Pancreas (tissue), 10 donors: ENCODE results near the gene SHC3. TPM values are rescaled to one million over a fixed set of nuclear protein-coding genes. Genes with fewer than 3 reads are reported as not detected.

ENCODE experiments used
- ATAC-seq, 4 donors: fragments of 200-7000 bp; cut with Tn5 transposase; one replicate each; pipeline versions ENCODE4 v1.8.0 to v1.9.1; 2020; ENCODE audit warnings: mild to moderate bottlenecking in 4 of 4, moderate library complexity in 4 of 4
- DNase-seq, 6 donors: peaks; one replicate each; pipeline ENCODE4 v3.0.0-alpha.2; 2020
- FAIRE-seq: peaks from 2 replicates; lab custom pipeline; 2012; peaks lifted over from hg19 to GRCh38; lab: Jason Lieb, UNC
- H3K27ac ChIP-seq, 4 donors: fragments of 200-600 bp; sonication (generic); 1 replicate in 3 of 4; 2 replicates in 1 of 4; pipeline versions ENCODE4 v1.5.0 to v1.8.0; 2020
- H3K27me3 ChIP-seq, 4 donors: fragments of 200-600 bp; one replicate each; pipeline ENCODE4 v1.8.0; 2021
- H3K36me3 ChIP-seq, 3 donors: fragments of 200-600 bp; sonication (generic) in 1 of 3; one replicate each; pipeline versions ENCODE4 v1.5.0 to v1.8.0; 2020 to 2021
- H3K4me1 ChIP-seq, 3 donors: fragments of 200-600 bp; one replicate each; pipeline ENCODE4 v1.8.0; 2021
- H3K4me3 ChIP-seq, 4 donors: fragments of 200-600 bp; sonication (generic) in 2 of 4; one replicate each; pipeline versions ENCODE4 v1.5.0 to v1.8.0; 2020 to 2021
- H3K9me3 ChIP-seq, 4 donors: fragments of 200-600 bp; one replicate each; pipeline ENCODE4 v1.8.0; 2021
- WGBS, 2 donors: extraction: QIAGEN DNeasy Blood & Tissue Kit; methylation state at CpG; one replicate each; pipeline ENCODE4 v1.1.7; 2013; 5-methylcytosine and 5-hydroxymethylcytosine counted together
- intact Hi-C, 3 donors: fragments of 100-400 bp; cut with DNase I; formaldehyde crosslinking; loops; one replicate each; pipeline versions ENCODE4 v1.11.1 to v1.14.2; 2022
- polyA plus RNA-seq, 2 donors: library from polyadenylated mRNA; stranded (reverse); fragments of 200-250 nt; gene quantifications; one replicate each; pipeline ENCODE4 v1.2.3, GENCODE V29; 2013
- total RNA-seq, 6 donors: library from RNA; stranded (reverse); fragmentation: NEBNext Ultra II Directional in 4 of 6; extraction: Animal tissue kit (Norgen Biotek cat#: 25700) in 4 of 6; gene quantifications; one replicate each; pipeline versions ENCODE4 v1.2.1 to v1.2.4, GENCODE V29; 2021 to 2023
- TF ChIP-seq, protein P1 (sequence below), 4 donors: fragments of 200-600 bp; sonication (generic) in 3 of 4; IDR thresholded peaks; one replicate each; pipeline versions ENCODE4 v1.5.0 to v1.8.0; 2021; ENCODE audit warnings: antibody characterized with exemption in 4 of 4
- donor health status: healthy with polysubstance abuse.
- donor health status: DM: no; HTN: no; CAD: no; lungs with moderate emphysema.
- donor health status: DM: no; HTN: no; CAD: no.
- donor health status: control.
- donor health status: control.
- donor health status: Bipolar disorder and iron deficiency.
- donor health status: DM: yes; HTN: yes; CAD: no.
- donor health status: DM: no; HTN: no; CAD: no.
- donor health status: DM: no; HTN: no; CAD: no.
- donor health status: DM: yes; HTN: yes; CAD: no.

SHC3 gene
- total and polyA plus RNA-seq, 8 donors: 0.19 to 6.3 (median 1.8) TPM

DNA sequence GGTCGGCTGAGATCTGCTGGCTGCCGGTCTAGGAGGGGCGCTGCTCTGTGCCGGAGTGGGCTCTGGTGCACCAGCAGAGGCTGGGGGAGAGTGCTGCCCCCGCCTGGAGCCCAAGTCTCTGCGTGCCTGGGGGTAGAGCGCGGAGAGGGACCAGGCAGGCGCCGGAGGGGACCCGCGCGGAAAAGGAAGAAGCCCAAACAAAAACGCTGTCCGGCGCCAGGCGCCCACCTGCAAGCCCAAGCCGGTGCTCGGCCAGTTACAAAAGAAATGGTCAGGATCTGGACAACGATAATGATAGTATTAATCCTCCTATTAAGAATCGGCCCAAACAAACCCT lies 187.9 kb downstream of the SHC3 start:
- no peak overlapping the region for H3K27ac ChIP-seq
- DNase-seq (no peak), ATAC-seq (peak; percentile 4 to 28 (median 16)), FAIRE-seq (no peak)
- intact Hi-C loops: loop anchor here in 1 of 3 donors (10.0 kb wide), 1 partner anchor 266 kb away; no protein-coding TSS in a partner anchor
- WGBS, 2 donors: 16 to 23% methylated on average over 21 of the region's 21 CpGs
- TF ChIP-seq, protein P1, sequence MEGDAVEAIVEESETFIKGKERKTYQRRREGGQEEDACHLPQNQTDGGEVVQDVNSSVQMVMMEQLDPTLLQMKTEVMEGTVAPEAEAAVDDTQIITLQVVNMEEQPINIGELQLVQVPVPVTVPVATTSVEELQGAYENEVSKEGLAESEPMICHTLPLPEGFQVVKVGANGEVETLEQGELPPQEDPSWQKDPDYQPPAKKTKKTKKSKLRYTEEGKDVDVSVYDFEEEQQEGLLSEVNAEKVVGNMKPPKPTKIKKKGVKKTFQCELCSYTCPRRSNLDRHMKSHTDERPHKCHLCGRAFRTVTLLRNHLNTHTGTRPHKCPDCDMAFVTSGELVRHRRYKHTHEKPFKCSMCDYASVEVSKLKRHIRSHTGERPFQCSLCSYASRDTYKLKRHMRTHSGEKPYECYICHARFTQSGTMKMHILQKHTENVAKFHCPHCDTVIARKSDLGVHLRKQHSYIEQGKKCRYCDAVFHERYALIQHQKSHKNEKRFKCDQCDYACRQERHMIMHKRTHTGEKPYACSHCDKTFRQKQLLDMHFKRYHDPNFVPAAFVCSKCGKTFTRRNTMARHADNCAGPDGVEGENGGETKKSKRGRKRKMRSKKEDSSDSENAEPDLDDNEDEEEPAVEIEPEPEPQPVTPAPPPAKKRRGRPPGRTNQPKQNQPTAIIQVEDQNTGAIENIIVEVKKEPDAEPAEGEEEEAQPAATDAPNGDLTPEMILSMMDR (IDR thresholded peaks at IDR 0.05): no peak
- H3K4me3 ChIP-seq: peak overlapping the region; percentile 52 to 81 (median 63)
- H3K9me3 ChIP-seq: no peaks in the 10 kb centered on the region
- no peaks in the 10 kb centered on the region for H3K27me3 ChIP-seq
- H3K36me3 ChIP-seq: no peaks in the 10 kb centered on the region
- H3K4me1 ChIP-seq: peaks cover 0 to 16% (median 0%) of the 10 kb centered on the region in 3 donors

GRCh38 chr9:88990041-88990728 lies 188.4 kb downstream of the SHC3 start:
- 84% methylated on average over 25 of the region's 25 CpGs for WGBS, 2 donors
- TF ChIP-seq, protein P1 (IDR thresholded peaks at IDR 0.05): no peak
- peaks cover 0 to 16% (median 0%) of the 10 kb centered on the region in 3 donors for H3K4me1 ChIP-seq
- DNase-seq (no peak), FAIRE-seq (no peak), ATAC-seq (no peak)
- intact Hi-C loops: loop anchor here in 1 of 3 donors (10.0 kb wide), 1 partner anchor 265 kb away; no protein-coding TSS in a partner anchor
- H3K4me3 ChIP-seq: peak overlapping the region in 2 of 4 donors; percentile 52 to 81
- H3K27me3 ChIP-seq: no peaks in the 10 kb centered on the region
- H3K27ac ChIP-seq: no peak overlapping the region
- H3K36me3 ChIP-seq: no peaks in the 10 kb centered on the region
- H3K9me3 ChIP-seq: no peaks in the 10 kb centered on the region

- H3K36me3 ChIP-seq: no peaks in the 10 kb centered on the region
- DNase-seq: no peak
- peak in 1 of 4 donors; percentile 5 for ATAC-seq
- FAIRE-seq: no peak
- peaks cover 0 to 16% (median 0%) of the 10 kb centered on the region in 3 donors for H3K4me1 ChIP-seq
- no peaks in the 10 kb centered on the region for H3K9me3 ChIP-seq
- TF ChIP-seq, protein P1 (IDR thresholded peaks at IDR 0.05): no peak
- no peak overlapping the region for H3K27ac ChIP-seq
- intact Hi-C loops: no loop called here
- no peak overlapping the region for H3K4me3 ChIP-seq
- WGBS, 2 donors: 54 to 57% methylated on average over 7 of the region's 7 CpGs
- no peaks in the 10 kb centered on the region for H3K27me3 ChIP-seq
These were observed 189.6 kb downstream of the SHC3 start for GRCh38 chr9:88988796-88989641.

DNA sequence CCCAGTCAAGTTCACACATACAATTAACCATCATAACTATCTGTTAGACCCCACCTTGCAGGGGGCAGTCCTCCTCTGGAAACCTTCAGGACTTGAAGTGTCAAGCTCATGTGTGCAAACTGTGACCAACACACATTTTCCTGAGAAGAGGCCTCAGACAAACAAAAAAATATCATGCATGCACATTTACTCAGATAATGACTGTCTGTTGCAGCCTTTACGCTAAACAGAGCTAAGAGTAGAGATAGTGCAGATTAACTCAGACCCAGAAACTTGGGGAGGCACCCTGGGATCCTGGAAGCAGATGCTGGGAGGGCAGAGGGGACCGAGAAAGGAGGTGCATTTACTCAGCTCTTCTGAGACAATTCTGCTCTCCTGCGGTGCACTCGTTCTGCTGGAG lies 191.0 kb downstream of the SHC3 start:
- H3K4me1 ChIP-seq: peaks cover 0 to 9% (median 0%) of the 10 kb centered on the region in 3 donors
- H3K4me3 ChIP-seq: no peak overlapping the region
- H3K36me3 ChIP-seq: no peaks in the 10 kb centered on the region
- no peaks in the 10 kb centered on the region for H3K27me3 ChIP-seq
- no peak for FAIRE-seq
- H3K9me3 ChIP-seq: no peaks in the 10 kb centered on the region
- no peak overlapping the region for H3K27ac ChIP-seq
- no peak for DNase-seq
- no peak for ATAC-seq
- 76 to 86% methylated on average over 4 of the region's 4 CpGs for WGBS, 2 donors
- TF ChIP-seq, protein P1 (IDR thresholded peaks at IDR 0.05): no peak
- intact Hi-C loops: no loop called here
